Lower leg skin (tissue), 4 donors: Measurements from ENCODE around the gene ATP11C. TPM values are rescaled to one million over a fixed set of nuclear protein-coding genes. Genes with fewer than 3 reads are reported as not detected.

Source experiments
- DNase-seq, 2 donors: peaks; one replicate each; pipeline ENCODE4 v3.0.0-alpha.2; 2019; ENCODE audit warnings: low spot score in 2 of 2
- H3K4me3 ChIP-seq: fragments of 200-600 bp; sonication (generic); 2 replicates; pipeline ENCODE4 v1.5.1; 2017; ENCODE audit warnings: mild to moderate bottlenecking, low read depth; ENCODE audit not compliant: poor library complexity, severe bottlenecking
- POLR2A ChIP-seq, 2 donors: fragments of 450-650 bp; IDR thresholded peaks; one replicate each; pipeline ENCODE4 v1.6.1; 2016 to 2017; ENCODE audit warnings: antibody characterized with exemption in 2 of 2, mild to moderate bottlenecking in 1 of 2, moderate library complexity in 1 of 2
- WGBS, 2 donors: methylation state at CpG; one replicate each; pipeline ENCODE4 v1.1.5; 2018; 5-methylcytosine and 5-hydroxymethylcytosine counted together
- intact Hi-C: fragments of 100-400 bp; cut with DNase I; formaldehyde crosslinking; loops from one replicate; pipeline ENCODE4 v1.15.0; 2023; ENCODE audit warnings: low total_unique reads
- total RNA-seq, 4 donors: library from RNA; depleted of rRNA; stranded (reverse); fragments of >200 nt; gene quantifications; one replicate each; pipeline ENCODE4 v1.1.0, GENCODE V29; 2016
- TF ChIP-seq, protein P1 (sequence below), 3 donors: fragments of 450-650 bp; IDR thresholded peaks; one replicate each; pipeline ENCODE4 v1.5.1; 2016; ENCODE audit warnings: antibody characterized with exemption in 3 of 3, mild to moderate bottlenecking in 3 of 3, moderate library complexity in 2 of 3

ATP11C gene
- total RNA-seq, 4 donors from 2014 or later, result 9.4 to 17.0 (median 13.5) TPM

DNA sequence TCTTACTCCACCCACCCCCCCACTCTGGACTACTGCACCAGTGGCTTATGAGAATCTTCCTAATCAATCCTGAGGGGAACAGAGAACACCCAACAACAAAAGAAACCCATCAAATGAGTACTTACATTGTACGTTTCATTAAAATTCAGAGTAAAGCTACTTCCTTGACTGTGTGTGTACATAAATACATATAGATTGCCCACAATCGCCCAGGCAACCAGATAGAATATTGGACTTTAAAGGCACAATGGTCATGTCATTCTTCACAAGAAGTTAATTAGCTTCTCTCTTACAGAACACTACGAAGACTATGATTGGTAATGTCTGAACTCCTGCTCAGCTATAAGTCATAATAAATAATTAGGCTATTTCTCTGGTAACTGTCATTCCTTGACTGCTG, 12.2 kb upstream of the ATP11C start:
- WGBS, 2 donors, result 65 to 77% methylated on average over 3 of the region's 3 CpGs
- H3K4me3 ChIP-seq, result no peak overlapping the region
- no peak for TF ChIP-seq POLR2A (IDR thresholded peaks at IDR 0.05)
- TF ChIP-seq, protein P1, sequence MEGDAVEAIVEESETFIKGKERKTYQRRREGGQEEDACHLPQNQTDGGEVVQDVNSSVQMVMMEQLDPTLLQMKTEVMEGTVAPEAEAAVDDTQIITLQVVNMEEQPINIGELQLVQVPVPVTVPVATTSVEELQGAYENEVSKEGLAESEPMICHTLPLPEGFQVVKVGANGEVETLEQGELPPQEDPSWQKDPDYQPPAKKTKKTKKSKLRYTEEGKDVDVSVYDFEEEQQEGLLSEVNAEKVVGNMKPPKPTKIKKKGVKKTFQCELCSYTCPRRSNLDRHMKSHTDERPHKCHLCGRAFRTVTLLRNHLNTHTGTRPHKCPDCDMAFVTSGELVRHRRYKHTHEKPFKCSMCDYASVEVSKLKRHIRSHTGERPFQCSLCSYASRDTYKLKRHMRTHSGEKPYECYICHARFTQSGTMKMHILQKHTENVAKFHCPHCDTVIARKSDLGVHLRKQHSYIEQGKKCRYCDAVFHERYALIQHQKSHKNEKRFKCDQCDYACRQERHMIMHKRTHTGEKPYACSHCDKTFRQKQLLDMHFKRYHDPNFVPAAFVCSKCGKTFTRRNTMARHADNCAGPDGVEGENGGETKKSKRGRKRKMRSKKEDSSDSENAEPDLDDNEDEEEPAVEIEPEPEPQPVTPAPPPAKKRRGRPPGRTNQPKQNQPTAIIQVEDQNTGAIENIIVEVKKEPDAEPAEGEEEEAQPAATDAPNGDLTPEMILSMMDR (IDR thresholded peaks at IDR 0.05), result no peak
- DNase-seq, result no peak
- intact Hi-C loops, result no loop called here

DNA sequence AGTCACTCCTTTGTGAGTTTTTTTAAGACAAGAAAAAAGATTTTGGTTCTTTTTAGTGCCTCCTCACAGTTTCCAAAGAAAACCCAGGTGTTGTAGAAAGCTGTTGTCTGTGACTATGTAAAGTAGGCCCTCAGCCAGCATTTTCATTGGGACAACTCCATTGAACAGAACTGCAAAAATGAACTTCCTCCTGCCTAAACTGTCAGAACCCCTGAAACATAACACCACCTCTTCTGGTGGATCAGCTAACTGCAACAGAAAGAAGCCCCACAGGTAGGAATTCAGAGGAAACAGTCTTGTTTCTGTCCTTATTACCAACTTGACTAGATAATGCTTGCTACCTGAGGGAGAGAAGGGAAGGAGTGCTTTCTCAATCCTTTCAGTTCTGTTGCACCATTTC, 3.4 kb upstream of the ATP11C start:
- TF ChIP-seq, protein P1 (IDR thresholded peaks at IDR 0.05), result no peak
- no peak for TF ChIP-seq POLR2A (IDR thresholded peaks at IDR 0.05)
- DNase-seq, result no peak
- intact Hi-C loops, result no loop called here
- H3K4me3 ChIP-seq, result no peak overlapping the region

- intact Hi-C loops, result no loop called here
- no peak overlapping the region for H3K4me3 ChIP-seq
- no peak for DNase-seq
- TF ChIP-seq POLR2A (IDR thresholded peaks at IDR 0.05), result no peak
- TF ChIP-seq, protein P1 (IDR thresholded peaks at IDR 0.05), result no peak
- WGBS, 2 donors, result 65 to 74% methylated on average over 15 of the region's 15 CpGs
Measured at GRCh38 chrX:139933904-139934303, 1.1 kb upstream of the ATP11C start.

DNA sequence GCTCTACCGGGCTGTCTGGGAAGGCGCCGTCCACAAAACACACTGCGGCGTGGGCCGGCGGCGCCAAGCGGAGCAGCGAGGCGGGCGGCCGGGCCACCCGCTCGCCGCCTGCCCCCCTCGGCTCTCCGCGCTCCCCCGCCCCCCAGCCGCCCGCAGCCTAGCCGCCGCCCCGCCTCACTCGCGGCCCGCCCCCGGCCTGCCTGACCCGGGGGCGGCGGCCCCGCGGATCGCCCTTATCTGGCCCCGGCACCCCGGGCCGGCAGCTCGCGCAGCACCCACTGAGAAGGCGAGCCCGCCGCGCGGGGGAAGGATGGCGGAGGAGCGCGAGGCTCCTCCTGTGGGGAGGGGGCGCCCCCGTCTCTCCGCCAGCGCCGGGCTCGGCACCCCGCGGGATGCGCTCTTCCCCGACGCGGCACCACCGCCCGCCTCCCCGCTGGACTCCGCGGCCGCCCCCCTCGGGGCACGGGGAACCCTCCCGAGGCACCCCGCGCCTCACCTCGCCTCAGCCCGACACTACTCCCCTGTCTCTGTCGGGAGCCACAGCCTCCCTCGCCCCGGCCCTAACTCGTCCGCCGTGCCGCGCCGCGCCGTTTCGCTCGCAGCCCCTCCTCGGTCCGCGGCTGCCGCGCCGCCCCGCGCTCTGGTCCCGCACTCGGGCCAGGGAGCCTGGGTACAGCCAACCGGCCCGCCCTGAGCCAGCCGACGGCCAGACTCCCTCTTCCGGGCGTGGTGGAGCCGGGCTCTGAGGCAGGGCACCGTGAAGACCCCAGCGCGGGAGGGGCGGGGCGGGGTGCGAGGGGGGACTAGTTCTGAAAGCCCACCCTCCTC, 566 bp downstream of the ATP11C start:
- H3K4me3 ChIP-seq, result peak overlapping the region; percentile 73
- peak; percentile 14 to 87 for DNase-seq
- WGBS, 2 donors, result 23% methylated on average over 49 of the region's 109 CpGs; no CpG with 5 or more reads in 1 of the 2 donors
- intact Hi-C loops, result no loop called here
- TF ChIP-seq, protein P1 (IDR thresholded peaks at IDR 0.05), result no peak
- no peak for TF ChIP-seq POLR2A (IDR thresholded peaks at IDR 0.05)

GRCh38 chrX:139931646-139932072, 1.2 kb downstream of the ATP11C start:
- 0 to 34% methylated on average over 5 to 16 of the region's 33 CpGs for WGBS, 2 donors
- intact Hi-C loops, result no loop called here
- TF ChIP-seq POLR2A (IDR thresholded peaks at IDR 0.05), result no peak
- TF ChIP-seq, protein P1 (IDR thresholded peaks at IDR 0.05), result no peak
- peak overlapping the region; percentile 23 for H3K4me3 ChIP-seq
- peak; percentile 14 to 85 for DNase-seq
